RCC 7860 (cell line): ENCODE data around the gene ANXA5.
A peak's percentile ranks its signal among the peaks of the same experiment; 100 is the strongest.
"Not testable (repeated sequence)": the region's sequence is repeated elsewhere in the genome, so short reads cannot be mapped to it uniquely, and the experiment has no call there.

Experiments used
- DNase-seq: peaks from one replicate; pipeline ENCODE4 v3.0.0-alpha.2; 2015; ENCODE audit warnings: low spot score
- FAIRE-seq: peaks from 2 replicates; lab custom pipeline; 2012; peaks lifted over from hg19 to GRCh38; lab: Jason Lieb, UNC

ANXA5 gene

DNA sequence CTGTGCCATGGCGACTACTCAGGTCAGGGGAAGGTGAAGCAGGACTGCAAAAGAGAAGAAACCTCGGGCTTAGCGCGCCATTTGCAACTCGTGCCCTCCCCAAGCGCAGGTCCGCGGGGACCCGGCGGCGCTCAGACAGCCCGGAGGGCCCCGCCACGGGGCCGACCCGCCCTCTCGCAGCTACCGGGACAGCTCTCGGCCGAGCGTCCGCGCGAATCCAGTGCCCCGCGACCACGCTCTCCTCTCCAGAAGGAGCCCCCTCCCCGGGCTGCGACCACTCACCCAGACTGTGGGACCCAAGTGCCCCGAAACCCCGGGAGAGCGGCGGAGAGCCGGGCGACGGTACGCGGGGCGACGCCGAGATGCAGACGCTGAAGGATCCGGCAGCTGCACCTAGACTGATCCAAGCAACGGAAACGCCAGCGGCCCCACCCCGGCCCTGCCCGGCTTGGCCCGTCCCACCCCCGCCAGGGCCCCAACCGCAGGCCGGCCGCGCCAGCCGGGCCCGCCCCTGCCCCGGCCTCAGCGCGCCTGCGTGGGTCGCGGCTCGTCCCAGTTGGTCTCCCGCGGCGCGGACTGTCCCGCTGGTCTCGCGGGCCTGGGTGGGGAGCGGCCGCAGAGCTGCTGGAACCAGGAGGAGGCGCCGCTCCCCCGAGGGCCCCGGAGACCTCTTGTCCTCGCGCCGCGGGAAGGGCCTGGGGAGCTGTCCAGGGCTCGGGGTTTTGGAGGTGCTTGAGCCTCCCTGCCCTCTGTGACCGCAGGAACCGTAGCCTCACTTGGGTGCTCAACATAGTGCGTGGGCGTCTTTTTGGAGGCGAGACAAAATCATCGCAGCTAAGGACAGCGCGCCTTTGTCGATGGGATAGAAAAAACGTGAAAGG lies at the start of gene ANXA5:
Gene ANXA5 (minus strand): TSS at position 400 of the 881 bp plus-strand sequence. CDS start 391 bp downstream, at position 9.
- FAIRE-seq: no peak
- DNase-seq: peak; percentile 75

DNA sequence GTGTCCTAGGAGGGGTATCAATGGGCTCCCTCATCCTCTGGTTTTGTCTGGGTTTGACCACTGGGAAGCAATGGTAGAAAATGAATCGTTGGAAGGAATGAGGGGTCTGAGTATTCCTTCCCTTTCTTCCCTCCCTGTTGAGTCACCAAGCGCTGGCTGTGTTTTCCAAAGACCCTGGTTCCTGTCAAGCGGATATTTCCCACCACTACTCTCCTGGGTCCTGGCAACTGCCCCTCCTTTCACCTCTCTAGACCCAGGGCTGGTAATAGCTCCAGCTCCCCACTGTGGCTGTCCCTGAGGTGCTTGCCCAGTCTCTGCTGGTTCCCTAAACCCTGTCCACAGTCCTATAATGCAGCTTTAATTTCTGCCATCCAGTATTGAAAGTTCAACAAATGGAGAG lies 46.0 kb upstream of the ANXA5 start:
- DNase-seq (no peak), FAIRE-seq (no peak)

DNA sequence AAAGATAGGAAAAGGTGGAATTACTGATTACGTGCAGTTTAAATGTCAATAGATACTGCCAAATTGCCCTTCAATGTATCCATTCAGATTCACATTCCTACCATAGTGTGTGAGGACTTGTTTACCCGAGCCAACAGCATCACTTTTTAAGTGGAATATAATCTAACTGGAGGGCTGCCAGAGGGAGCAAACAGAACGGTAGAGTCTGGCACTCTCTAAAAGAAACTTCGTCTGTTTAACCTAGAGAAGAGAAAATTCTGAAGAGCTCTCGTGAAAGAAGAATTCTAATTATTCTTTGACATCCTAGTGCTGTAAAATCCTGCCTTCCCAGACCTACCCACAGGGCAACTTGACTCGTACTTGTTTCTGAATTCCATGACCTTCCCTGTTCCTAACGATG lies 45.0 kb upstream of the ANXA5 start:
- DNase-seq: no peak
- FAIRE-seq: no peak

DNA sequence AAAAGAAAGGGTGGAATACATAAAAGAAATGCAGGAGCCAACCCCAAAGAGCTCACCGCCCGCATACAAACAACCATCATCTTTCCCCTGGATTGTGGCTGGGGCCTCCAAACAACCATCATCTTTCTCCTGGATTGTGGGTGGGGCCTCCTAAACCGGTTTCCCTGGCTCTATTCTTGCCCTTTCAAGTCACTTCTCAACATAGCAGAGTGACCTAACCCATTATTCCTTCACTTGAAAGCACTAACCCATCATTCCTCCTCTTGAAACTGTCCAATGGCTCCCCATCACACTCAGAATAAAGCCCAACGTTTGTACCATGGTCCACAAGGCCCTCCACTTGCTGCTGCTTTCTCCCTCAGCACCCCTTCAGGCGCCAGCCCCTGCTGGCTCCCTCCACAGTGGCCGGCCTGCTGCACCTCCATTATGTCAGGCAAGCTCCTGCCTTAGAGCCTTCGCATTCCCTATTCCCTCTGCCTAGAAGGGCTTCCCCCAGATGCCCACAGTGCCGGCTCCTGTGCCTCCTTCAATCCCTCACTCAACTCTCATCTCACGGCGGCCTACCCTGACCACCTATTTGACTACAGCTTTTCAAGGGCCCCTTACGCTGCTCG lies 44.1 kb upstream of the ANXA5 start:
- DNase-seq (no peak), FAIRE-seq (no peak)

DNA sequence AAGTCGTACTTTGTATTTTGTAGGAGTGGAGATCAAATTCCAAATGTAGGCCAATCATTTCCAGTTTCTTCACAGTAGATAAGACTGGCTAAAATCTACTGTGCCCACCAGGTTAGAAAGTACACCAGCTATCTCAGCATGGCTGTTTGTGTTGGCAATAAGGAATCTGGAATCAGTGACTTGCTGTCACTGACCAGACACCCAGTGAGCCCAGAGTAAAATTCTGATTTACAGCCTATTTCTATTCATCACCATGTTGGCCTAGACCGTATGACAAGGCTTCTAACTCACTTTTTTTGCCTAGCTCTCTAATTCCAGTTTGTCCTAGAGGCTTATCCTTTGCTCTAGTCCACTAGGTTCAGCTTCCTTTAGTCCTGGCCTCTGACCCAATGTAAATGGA lies 42.8 kb upstream of the ANXA5 start:
- no peak for DNase-seq
- FAIRE-seq: no peak

DNA sequence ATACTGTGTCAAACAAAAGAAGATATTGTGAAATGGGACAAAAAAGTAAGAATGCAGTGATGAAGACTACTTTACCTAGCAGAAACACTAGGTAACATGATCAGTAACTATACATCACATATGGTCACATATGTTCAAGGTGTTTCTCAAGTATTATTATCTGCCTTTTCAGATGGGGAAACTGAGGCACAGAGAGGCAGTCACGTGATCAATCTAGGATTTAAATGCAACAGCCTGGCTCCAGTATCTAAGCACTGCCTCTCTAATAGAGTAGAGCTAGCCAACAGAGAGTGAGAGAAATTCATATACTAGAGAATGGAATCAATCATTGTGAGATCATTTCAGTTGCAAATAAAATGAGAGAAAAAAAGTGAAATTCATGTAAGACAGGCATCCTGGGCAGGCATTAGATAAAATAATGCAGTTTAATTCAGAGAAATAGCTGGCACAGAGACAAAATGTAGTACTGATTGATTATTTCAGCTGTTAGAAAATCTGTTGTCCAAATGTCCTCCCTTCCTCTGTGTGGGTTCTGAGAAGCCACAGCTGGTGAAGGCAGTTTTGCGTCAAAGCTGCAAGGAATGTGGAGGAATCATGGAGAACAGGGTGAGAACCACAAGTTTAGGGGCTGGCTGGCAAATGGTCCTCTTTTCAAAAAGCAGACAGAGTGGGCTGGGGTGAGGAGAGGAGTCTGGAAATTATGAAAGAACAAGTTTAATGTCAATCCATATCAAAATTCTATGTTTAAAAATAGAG lies 42.2 kb upstream of the ANXA5 start:
- no peak for FAIRE-seq
- no peak for DNase-seq

DNA sequence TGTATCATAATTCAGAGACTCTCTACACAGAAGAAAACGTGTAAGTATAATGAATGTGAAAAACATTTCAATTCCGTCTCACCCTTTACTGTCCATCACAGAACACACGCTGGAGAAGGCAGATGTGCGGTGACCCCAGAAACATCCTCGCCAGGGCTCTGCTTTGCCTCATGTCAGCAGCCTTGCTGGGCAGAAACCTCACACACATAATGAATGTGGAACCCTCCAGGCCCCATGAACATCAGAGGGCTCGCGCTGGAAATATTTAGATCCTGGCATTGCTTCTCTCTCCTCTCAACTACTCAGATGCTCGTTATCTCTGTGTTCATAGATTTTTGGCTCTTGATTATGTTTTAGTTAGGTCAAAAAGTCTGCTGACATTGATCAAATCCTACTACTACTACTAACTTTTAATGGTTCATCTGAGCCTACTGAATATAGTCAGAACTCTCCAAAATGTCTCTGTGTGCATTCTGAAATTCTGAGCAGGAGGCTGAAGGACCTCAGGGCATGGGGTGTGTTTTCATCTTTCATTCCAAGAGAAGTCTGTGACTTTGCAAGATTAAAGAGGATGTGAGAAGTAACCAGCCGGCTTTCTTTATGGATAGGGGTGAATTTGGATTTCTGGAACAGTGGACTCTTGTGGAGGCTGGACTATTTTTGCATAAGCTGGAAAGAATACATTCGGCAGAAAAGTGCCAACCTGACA lies 41.2 kb upstream of the ANXA5 start:
- no peak for FAIRE-seq
- DNase-seq: no peak

DNA sequence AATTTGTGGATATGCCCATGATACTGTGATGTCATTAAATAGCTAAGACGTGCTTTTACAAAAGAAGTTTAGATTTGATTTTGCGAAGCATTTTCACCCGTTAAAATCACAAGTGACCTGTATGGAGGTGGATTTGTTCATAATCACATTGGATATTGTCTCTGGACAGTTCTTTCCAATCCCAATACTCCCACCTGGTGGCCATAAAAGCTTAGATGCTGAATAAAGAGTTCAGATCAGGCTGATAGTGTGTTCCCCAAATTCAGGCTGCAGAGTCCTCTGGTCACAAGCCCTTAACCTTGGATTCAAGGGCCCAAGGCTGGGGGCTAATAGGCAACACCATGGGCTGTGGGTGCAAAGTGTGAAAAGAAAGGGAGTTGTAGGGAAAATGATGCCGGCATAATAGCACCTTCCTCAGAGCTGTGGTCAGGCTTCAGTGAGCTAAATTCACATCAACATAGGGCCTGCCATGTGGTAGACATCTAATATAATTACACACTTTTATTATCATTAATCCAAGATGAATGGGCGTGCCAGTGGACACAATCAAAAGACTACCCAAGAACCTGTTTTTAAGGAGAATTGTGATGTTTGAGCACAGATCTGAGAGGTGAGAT lies 40.1 kb upstream of the ANXA5 start:
- peak; percentile 46 for DNase-seq
- peak; percentile 5 for FAIRE-seq

DNA sequence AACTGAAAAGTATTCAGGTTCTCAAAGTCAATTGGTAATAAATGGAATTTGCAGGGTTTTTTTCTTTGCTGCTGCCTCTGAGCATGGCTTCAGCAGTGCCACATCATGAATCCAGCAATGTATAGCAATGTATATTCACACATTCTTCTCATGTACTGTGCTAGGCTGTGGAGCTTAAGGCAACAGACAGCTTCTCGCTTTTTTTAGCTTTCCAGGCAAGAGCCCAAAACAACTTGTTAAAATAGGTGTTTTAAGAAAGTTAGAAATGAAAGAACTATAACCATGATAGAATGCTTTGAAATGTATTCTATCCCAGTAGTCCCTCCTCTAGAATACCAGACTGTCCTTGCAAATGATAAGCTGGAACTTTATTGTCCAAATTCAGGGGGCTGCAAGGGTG lies 37.8 kb upstream of the ANXA5 start:
- DNase-seq (no peak), FAIRE-seq (no peak)

DNA sequence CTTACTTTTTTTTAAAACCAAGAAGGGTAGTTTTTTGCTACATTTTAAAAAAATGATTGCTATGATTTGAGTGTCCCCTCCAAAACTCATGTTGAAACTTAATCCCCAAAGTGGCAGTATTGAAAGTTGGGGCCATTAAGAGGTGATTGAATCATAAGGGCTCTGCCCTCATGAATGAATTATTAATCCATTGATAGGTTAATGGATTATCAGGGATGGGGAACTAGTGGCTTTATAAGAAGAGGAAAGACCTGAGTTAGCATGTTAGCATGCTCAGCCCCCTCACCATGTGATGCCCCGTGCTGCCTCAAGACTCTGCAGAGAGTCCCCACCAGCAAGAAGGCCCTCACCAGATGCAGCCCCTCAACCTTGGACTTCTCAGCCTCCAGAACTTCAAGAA lies 37.2 kb upstream of the ANXA5 start:
- DNase-seq (no peak), FAIRE-seq (no peak)

DNA sequence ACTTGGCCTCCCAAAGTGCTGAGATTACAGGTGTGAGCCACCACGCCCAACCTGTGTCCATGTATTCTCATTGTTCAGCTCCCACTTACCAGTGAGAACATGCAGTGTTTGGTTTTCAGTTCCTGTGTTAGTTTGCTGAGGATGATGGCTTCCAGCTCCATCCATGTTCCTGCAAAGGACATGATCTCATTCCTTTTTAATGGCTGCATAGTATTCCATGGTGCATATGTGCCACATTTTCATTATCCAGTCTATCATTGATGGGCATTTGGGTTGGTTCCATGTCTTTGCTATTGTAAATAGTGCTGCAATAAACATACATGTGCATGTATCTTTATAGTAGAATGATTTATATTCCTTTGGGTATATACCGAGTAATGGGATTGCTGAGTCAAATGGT lies 33.0 kb upstream of the ANXA5 start:
- not testable (repeated sequence) for FAIRE-seq, DNase-seq

DNA sequence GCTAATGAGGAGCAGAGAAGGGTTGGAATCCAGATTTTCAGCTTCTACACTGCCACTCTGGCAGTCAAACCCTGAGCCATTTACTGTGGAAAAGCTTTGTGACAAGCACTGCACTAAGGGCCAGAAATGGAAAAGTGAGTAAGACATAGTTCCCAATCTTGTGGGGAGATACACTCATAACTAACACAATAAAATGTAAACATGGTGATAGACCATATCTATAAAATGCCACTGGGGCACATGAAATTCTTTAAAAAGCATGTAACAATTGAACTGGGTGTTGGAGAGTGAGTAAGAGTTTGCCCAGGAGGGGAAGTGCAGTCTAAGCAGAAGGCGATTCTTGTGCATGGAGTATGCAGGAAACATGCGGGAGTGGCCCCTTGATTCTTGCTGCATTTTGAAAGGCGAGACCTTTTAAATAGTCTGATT lies 32.0 kb upstream of the ANXA5 start:
- peak; percentile 80 for DNase-seq
- no peak for FAIRE-seq

DNA sequence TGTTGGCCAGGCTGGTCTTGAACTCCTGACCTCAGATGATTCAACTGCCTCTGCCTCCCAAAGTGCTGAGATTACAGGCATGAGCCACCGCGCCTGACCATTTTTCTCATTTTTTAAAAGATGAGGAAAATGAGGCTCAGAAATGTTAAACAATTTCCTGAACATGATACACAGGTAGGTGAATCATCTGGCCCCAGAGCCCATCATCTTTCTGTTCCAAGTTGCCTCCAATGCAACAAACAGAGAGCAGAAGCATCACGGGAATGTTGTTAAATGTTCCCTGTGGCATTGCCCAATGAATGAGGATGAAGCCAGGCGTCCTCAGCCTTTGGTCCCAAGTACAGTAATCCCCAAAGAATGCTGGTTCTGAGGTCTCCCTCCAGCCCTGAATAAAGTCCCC lies 31.3 kb upstream of the ANXA5 start:
- FAIRE-seq (peak; percentile 50), DNase-seq (peak; percentile 62)

DNA sequence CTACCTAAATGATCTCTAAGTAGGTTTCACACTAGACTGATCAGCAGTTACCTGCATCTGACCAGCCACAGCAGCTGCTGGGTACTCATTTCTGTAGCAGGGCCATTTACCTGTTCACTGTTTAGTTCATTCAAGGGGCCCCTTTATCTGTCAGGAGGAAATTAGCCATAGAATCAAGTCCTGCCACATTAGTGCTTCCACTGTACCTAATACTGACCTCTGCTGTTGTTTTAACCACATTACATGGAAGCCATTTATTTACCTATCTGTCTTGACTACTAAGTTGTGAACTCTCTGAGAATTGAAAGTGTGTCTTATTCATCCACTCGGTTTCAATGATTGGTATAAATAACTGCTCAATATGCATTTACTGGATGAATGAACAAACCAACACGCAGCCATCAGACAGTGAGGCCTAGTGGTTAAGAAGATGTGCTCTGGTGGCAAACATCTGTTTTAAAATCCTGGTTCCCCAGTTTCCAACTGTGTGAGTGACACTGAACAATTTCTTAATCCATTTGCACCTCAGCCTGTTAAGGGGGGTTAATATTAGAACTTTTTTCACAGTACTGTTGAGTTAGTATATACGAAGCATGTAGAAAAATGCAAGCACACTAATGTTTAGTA lies 30.0 kb upstream of the ANXA5 start:
- DNase-seq (peak; percentile 67), FAIRE-seq (peak; percentile 63)

DNA sequence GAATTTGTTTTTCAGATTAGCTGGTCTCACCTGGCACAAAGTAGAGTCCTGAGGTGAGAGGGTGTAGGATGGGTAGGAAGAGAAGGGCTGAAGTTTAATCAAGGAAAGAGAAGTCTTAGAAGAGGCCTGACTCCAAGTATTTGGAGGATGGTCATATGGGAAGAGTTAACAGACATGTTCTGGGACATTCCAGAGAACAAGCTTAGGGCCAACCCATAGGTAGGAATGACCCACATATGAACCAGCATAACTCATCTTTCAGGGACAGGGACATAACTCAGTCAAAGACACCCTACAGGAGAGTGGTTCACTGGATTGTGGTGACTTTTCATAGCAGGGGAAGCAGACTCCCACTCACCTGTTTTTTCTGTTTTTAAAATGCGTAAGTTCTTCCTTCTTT lies 27.9 kb upstream of the ANXA5 start:
- DNase-seq (no peak), FAIRE-seq (no peak)

DNA sequence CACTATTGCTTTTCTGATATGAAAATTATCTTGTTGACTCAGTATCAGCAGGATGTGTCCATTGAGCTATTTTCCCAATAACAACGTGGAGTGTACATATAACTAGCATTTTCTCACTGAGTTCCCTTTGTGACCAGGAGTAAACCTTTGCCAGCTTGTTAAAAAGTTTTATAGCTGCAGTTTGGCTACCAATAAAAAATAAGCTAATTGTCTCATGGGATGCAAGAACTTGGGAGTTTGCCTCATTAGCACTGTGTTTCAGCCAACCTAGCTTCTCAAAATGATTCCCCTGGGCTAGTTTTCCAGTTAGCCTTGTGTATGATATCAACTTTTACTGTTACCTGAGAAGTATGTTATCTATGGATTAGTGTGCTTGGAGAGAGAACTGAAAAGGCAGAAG lies 24.9 kb upstream of the ANXA5 start:
- DNase-seq (no peak), FAIRE-seq (no peak)

DNA sequence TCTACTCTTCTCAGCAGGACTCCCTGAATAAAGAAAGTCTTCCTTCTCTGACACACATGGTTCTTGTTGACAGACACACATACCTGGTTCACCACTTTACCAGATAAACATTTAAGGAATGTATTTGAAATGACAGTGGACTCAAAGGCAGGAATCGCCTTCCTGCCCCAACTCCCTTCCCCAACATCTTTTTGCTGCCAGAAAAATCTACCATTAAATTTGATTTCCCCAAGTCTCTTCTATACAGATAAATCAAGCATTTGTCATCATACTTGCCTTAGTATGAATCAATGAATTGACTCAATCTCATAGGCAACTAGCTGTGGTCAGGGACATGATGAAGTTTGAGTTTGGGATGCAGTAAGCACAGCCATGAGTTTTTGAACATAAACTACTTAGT lies 23.3 kb upstream of the ANXA5 start:
- no peak for FAIRE-seq
- no peak for DNase-seq

DNA sequence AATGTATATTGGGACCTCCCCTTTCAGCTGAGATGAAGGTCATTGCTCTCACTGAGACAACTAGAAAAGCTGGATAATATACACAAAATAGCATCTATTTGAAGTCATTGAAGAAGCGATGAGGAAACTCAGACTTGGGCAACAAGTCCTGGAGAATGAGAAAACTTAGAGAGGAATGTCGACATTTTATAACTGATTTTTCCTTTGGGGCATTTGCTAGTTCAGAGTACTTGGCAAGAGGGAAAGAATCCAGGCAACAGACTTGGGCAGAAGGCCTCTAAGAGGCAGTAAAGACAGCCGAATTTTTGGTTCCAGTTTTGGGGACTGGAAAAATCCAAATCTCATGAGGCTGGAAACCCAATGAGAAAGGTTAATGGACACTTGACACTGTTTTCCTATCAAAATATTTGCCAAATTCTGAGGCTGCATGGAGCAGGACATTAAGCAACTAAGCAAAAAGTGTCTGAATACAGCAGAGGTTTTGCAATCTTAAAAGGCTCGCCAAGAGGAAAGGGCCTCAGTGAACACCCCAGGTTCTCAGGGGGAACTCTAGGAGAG lies 21.0 kb upstream of the ANXA5 start:
- FAIRE-seq (no peak), DNase-seq (no peak)

DNA sequence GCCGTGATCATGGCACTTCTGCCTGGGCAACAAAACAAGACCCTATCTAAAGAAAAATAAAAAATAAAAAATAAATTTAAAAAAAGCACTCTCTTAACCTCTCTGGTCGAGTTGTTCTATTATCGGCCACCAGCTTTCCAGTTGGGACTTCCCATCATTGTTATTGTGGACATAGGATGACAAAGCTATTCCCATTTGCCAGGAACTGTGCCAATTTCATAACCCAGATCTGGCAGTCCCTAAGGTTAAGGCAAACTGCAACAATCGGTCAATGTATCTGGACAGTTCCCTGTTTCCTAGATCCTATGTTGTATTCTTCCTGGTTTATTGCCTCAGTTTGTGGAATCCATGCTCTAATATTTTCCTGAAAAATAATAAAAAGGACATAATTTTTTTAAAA lies 17.8 kb upstream of the ANXA5 start:
- DNase-seq (no peak), FAIRE-seq (no peak)

DNA sequence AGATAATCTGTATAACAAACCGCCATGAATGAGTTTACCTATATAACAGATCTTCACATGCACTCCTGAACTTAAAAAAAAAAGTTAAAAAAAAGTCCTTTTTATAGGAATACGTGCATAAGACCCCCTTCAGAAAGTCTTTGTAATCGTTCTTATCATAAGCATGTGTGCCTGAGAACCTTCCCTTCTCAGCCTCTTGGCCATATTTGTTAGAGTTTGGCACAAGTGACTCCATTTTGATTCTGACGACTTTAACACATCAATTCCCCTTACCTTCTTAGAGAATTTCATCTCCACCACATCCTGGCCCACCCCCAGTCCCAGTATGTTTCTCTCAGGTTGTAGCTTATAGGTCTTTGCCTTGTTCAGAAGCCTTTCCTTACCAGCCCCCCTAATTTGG lies 16.0 kb upstream of the ANXA5 start:
- FAIRE-seq (no peak), DNase-seq (no peak)
